Suppressor macrophage treated with lipopolysaccharide for 1 hour (primary cell): Measurements from ENCODE around the gene OTUD4.
"Not testable (repeated sequence)": the region's sequence is repeated elsewhere in the genome, so short reads cannot be mapped to it uniquely, and the experiment has no call there.

Experiments
- DNase-seq, 3 donors: peaks; one replicate each; pipeline ENCODE4 v3.0.0-alpha.2; 2020 to 2022

The OTUD4 gene

DNA sequence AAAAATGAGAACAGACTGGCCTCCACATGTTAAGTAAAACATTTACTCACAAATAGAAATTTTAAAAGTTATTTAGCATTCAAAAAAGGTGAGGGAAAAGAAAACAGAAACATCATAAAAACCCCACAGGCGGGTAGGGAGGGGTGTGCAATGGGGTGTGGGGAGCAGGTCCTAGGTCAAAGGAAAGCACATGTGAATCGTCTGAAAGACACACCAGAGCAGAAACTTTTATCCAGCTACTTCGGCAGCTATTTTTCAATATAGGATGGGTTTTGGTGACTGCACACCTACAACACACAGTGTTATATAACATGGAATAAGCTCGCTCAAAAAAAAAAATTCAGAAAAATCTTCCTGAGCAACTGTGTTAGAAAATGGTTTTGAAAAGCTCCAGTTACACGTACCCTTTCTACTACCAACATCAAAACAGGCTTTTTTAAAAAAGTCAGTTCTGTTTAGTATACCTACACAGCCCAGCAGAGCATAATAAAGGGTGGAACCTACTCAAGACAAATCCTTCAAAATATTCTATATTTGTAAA is 1.6 kb downstream of the OTUD4 start:
- DNase-seq = peak in 2 of 3 donors; percentile 22 to 32

DNA sequence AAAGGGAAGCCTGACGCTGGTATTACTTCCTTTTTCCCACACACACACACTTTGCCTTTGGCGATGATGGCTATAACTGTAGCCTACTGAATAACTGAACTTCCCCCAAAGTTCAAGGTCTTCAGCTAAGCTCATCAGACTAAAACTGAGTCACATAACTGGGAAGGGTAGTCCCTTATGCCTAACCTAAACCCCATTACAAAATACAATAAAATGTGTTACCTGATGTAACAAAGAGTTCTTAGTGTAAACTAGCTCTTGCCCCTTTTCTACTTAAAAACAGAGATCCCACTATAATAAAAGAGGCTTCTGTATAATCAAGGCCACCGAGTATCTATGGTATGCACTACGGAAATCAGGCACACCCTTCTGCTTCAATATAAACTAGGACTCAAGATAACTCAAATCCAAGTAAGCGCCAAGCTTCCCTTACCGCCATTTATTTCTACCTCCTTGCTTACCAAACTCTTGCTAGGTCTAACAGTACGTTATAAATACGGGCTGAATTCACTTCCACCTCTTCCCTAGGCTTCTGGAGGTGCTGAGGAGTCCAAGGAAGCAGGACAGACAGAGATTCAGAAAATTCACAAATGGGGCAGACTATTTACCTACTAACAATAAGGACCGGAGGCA is 2.4 kb downstream of the OTUD4 start:
- peak; percentile 84 to 95 (median 92) for DNase-seq

DNA sequence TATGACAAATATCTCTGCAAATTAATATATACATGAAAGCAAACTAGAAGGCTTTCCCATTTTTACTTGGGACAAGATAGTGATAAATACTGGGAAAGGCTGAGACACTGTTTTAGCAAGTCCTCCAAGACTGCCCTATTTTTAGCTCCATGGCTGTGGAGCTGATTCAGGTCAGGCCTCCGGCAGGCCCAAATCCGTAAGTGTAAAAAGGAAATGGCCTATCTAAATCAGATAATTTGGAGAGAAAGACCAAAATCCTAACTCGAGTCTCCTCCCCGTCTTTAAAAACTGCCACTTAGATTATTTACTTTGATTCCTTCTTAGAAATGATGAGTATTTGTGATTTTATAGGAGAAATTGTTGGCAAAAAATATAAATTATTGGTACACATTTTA is 2.9 kb downstream of the OTUD4 start:
- DNase-seq = peak in 1 of 3 donors; percentile 38

DNA sequence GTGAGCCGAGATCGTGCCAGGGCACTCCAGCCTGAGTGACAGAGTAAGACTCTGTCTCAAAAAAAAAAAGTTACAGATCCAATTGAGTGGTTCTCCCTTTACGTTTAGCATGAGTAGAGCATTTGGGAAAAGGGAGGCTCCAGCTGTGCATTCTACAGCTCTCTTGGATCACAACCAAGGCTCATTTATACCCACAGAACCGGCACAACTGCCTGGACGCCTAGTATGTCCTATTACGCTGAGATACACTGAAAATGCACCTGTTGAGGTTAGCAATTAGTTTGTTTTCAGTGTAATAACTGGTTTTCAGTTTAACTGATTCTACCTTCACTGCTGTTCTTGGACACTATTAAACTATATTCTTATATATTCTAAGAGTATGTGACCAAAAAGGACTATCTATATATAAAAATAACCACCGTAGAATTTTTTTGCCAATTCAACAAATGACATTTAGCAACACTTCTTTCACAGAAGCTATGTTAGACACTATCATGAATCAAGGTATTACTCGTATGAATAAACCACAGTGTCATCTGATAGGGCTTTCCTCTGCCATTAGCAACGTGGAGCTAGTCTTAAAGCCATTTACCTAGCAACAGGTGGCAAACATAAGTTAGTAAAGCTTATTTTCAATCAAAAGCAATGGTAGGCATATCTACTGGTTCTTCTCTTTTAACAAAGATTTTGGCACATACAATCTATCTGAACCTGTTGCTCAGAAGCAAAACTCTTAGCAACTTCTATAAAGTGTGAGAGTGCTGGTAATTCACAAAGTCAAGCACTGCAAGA is 3.6 kb downstream of the OTUD4 start:
- DNase-seq = no peak

DNA sequence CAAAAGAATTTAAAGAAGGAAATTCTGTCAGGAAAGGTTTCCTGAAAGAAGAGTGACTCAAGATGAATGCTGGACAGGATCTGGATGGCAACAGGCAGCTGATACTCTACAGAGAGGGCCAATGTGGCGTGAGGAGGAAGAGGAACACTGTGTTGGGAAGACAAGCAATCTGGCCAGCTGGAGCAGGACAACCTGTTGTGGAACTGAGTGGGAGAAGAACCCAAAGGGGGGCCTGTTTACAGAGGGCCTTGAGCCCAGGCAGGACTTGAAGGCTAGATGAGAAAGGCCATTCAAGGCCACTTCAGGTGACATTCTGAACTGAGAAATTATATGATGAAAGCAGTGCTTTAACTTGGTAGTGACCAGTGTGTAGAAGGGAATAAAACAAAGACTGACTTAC is 8.5 kb downstream of the OTUD4 start:
- no peak for DNase-seq

DNA sequence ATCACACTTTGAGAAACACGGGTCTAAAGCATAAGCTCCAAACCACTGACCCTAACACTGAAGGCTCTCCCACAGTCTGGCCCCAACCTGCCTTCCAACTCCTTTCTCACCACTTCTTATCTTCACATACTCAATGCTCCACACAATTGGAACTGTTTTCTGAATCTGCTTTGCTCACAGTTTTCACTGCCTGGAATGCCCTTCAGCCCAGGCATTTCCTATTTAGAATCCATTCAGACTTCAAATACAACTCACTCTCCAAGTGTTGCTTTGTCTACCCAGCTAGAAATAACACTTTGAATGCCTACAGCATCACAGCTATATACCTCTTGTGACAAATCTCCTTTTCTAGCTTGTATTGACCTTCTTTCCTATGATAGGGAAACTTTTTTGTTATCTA is 10.2 kb downstream of the OTUD4 start:
- DNase-seq = no peak

DNA sequence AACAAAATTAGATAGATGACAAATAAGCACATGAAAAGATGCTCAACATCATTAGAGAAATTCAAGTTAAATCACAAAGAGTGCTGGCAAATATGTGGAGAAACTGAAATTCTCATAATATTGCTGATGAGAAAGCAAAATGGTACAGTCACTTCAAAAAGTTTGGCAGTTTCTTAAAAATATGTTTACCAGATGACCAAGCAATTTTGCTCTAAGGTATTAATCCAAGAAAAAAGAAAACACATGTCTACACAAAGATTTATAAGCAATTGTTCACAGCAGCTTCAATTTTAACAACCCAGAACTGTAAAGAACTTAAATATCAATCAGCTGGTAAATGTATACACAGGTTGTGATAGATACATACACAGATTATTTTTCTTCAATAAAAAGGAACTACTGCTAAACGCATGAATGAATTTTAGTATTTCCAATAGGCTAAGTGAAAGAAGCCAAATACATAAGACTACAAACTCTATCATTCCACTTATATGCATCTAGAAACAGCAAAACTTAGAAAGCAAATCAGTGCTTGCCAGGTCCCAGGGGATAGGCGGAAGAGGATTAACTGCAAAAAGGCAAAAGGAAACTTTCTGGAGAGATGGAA is 11.7 kb downstream of the OTUD4 start:
- DNase-seq = no peak

DNA sequence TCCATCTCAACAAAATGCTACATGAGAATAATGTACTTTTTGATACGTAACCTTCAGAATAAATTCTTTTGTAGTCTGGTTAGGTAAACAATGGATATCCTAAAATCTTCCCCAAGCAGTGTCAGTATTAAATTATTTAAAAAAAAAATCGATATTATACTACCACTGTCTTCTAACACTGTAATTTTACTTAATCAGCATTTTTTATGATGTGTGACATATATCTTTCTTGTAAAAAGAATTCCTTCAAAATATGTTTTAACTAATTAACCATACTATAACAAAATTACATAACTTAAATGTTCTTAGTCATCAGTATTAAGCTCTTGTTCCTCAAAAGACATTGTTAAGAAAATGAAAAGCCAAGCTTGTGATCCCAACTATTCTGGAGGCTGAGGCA is 12.5 kb downstream of the OTUD4 start:
- peak in 1 of 3 donors; percentile 17 for DNase-seq

DNA sequence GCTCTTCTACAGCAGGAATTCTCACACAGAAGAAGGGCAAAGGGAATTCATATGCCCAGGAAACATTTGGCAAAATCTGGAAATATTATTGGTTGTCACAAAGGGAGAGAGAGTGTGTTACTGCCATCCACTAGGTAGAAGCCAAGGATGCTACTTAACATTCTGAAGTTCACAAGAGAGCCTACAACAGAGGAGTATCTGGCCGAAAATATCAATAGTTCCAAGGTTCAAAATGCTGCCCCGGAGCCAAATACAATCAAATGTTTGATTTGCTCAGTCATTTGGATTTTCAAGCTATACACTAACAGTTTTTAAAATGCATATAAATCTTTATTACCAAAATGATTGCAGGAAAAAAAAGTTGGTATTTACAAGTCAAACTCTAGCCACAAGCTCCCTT is 18.8 kb downstream of the OTUD4 start:
- no peak for DNase-seq

DNA sequence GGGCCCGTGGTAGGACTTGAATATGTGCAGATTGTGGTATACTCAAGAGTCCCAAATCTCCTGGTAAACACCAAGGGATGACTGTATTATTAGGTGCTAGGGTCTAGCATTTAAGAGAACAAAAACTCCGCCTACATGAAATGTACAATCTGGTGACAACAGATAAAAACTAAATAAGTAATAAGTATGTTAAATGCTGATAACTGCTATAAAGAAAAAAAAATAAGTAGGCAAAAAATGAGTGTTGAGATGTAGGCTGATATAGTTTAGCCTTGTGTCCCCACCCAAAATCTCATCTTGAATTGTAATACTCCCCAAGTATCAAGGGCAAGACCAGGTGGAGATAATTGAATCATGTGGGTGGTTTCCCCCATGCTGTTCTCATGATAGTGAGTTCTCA is 23.4 kb downstream of the OTUD4 start:
- no peak for DNase-seq

DNA sequence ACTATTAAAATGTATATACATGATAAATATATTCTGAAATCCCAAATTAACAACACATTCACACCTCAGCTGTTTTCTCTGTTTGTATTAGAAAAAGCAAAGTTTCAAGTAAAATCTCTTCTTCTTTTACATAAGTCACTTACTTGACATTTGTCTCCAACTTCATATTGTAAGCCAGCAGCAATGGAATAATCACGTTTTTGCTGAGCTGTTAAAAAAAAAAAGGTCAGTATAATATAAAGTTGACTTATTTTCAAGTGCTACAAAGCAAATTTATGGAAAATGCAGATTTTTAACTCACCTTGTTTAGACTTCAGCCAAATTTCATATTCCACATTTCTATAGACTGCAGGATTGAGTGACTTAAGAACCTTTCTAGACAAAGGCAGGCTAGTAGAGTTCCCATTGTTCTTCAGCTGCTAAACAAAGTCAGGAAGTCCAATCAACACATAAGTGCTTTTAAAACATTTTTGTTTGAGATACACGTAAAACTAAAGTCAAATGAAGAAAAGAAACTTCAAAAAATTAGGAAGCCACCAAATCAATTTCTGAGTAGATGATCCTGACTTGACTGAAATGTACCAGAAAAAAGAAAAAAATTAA is 25.0 kb downstream of the OTUD4 start:
- no peak for DNase-seq

DNA sequence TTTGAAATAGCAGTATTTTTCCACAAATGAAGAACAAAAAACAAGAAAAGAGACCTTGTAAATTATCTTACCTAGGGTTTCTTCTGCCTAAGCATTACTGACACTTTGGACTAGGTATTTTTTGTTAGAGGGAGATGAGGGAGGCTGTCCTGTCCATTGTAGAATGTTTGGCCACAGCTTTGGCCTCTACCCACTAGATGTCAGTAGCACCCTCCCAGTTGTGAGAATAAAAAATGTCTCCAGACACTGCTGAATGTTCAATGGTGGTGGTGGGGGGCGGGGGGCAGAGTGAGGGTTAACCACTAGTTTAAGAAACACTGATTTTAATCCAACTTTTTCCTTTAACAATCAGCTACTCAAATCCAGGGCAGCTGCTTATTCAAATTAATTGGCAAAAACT is 25.8 kb downstream of the OTUD4 start:
- DNase-seq = peak; percentile 26 to 42 (median 29)

DNA sequence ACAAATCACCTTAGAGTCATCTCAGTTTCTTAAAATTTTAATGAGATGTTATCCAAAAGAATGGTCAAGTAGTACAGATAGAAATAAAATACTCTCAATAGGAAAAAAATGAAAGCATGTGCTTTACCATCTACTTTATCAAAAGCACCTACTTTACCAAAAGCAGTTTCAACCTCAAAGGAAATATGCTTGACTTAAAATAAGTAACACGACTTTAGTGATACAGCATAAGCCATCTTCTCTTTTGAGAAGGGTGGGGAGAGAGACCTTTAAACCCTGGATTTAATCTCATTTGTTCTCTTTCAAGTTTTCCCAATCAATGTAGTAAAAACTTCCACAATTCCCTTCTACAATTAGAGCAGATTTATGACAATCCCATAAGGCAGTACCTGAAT is 26.5 kb downstream of the OTUD4 start:
- no peak for DNase-seq

DNA sequence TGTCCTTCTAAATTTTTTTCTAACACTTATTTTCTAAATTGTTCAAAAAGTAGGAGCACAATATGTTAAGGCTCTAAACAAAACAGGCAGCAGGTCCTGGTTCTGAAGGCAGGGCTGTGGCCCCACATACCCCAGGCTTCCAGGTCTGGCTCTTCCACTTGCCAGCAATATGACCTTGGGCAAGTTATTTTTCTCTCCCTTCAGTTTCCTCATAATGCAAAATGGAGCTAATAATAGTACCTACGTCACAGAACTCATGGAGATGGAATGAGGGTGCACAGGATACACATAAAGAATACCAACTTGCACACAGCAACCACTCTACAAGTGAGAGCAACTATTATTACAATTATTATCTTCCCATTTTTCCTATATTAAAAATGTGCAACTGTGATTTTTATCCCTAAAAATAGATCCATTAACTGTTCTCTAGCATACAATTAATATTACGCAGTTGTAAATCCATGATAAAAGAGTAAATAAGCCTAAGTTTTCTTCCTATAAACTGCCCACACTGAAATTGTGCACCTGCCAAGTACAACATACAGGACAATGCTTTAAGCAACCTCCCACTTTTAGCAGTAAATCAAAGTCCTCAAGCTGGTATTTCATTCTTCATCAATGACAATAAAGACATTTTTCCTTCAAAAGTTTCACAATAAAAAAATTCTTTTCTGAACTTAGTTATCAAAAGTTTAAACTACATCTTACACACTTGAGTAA is 27.0 kb downstream of the OTUD4 start:
- DNase-seq = no peak

DNA sequence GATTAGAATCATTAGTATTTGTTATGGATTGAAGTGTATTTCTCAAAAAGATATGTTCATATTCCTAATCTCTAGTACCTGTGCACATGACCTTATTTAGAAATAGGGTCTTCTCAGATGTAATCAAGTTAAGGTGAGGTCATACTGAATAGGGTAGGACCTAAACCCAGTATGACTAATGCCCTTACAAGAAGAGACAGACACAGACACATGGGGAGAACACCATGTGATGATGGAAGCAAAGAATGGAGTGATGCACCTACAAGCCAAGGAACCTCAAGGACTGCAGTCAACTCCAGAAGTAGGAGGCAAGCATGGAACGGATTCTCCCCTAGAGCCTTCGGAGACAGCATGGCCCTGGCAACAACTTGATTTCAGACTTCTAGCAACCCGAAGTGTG is 31.4 kb downstream of the OTUD4 start:
- DNase-seq = no peak

DNA sequence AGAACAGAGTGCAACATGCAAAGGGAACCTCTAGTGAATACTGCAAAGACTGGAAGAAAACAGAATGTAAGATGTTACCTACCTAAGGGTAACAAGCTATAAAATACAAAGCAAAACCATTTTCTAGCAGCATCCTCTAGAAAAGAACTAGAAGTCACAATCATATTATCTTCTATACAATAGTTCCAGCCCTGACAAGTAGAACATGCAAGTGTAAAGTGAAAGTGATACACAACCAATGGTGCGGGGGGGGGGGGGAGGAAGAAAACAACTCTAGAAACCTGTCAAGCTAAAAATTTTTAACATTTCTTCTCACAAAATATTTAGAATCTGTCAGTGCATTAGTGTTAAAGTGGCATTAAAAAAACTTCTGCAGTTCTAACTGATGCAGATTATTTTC is 44.2 kb downstream of the OTUD4 start:
- not testable (repeated sequence) for DNase-seq

DNA sequence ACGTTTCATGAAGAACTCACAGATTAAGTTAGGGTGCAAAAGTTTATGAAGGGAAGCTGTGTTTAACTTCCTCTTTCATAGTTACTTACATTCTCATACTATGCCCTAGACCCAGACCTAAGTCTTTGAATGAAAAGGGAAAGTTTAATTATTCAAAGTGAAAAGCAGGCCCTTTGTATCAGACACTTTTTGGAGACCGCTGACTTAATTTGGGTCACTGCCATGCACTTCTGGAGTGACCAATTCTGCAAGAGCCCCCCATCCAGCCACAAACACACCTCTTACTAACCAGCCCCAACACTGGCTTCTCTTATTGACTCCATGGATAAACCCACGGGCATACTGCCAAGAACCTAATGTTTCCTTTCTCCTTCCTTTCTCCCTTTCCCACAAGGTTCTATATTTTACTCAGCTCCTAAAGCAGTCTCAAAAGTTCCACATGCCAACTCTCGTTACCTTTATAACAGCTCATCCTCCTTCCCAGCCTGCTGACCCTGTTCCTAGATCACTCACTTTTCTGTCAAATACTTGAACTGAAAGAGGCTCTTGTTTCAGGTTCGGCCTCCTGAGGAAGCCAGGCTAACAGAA is 47.8 kb downstream of the OTUD4 start:
- DNase-seq = peak in 2 of 3 donors; percentile 22 to 34

DNA sequence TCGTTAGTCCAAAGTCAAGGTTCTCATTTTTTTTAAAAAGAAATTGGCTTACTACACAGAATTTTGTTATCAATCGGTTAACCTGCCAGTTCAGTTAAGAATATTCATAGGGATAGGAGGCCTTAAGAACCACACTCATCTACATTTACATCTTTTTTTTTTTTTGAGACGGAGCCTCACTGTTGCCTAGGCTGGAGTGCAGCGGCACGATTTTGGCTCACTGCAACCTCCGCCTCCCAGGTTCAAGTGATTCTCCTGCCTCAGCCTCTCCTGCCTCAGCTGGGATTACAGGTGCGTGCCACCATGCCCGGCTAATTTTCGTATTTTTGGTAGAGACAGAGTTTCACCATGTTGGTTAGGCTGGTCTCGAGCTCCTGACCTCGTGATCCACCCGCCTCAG is 48.5 kb downstream of the OTUD4 start:
- no peak for DNase-seq

DNA sequence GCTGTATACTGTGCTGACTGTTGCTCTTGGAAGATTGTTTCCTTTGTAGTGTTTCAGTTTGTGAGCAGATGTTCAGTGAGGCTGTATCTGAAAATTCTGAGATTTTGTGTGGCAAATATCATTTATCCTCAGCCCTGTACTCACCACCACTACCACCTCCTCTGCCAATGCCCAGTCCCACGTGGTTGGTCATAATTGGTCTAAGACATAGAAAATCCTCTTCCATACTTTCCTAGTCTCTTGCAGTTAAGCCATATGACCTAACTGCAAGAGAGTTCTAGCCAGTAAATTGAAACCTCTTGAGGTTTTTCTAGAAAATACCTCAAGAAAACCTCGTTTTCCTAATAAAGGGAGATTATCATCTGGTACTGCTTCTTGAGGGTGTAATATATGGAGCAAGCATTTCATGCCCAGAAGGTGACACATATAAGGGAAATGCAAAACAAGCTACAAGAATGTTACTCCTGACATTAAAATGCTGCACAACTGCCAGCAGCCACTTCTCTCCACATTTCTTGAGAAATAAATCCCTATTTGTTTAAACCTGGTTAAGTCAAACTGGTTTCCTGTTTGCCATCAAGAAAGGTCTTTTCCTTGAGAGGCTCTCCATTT is 49.5 kb downstream of the OTUD4 start:
- DNase-seq = no peak

DNA sequence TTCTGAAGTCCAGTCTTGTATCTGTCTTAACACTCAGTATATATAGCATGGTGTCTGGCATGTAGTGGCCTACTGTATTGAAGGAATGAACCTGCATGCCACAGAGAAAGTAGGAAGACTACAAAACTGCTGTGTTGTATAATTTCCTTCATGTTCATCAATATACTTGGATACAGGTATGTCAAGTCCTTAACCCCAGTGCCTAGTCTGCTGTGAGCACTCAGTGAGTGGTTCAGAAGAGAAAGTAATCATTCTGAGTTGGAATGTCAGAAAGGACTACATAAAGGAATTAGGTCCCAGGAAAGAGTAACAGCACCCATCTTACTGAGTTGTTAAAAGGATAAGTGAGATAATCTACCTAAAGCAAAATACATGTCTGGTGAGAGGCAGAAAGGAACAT is 50.3 kb downstream of the OTUD4 start:
- no peak for DNase-seq

DNA sequence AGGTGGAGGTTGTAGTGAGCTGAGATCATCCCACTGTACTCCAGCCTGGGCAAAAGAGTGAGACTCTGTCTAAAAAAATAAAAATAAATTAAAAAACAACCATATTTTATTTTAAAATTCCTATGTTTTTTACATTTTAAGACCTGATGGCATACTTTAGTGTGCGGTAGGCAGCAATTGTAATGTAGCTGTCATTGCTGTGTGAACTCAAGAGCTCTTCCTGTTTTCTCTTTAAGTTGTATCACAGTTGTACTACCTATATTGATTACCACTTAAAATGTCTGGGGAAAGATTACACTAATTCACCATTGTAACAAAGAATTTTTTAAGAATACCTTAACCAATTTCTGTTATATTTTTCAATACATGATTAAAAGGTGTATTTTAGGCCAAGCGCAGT is 55.0 kb downstream of the OTUD4 start:
- DNase-seq = no peak

DNA sequence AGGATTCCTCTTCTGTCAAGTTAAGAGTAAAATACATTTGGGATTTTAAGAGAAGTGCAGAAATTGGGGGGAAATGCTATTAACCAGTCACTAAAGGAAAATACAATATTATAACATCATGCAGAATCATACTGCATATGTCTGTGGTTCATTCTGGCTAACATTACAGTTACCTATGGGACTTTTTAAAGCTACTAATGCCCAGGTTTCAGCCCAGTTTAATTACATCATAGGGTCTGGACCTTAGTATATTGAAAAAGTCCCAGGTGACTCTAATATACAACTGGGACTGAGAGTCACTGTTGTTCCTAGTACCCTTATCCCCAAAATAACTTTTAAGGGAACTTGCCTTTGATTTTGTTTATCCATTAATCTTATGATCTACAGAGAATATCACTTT is 72.3 kb downstream of the OTUD4 start:
- no peak for DNase-seq
